H54 (cell line): ENCODE data around the gene STPG3.

Experiments used
- DNase-seq: peaks from one replicate; pipeline ENCODE4 v3.0.0; 2011; ENCODE audit warnings: low spot score, mixed read lengths; ENCODE audit not compliant: insufficient read length
- FAIRE-seq: peaks from 3 replicates; lab custom pipeline; 2011; peaks lifted over from hg19 to GRCh38; lab: Jason Lieb, UNC
- POLR2A ChIP-seq: IDR thresholded peaks from 2 replicates; pipeline ENCODE4 v1.6.1; 2011; ENCODE audit warnings: low read depth, mild to moderate bottlenecking, low read length

Gene STPG3

DNA sequence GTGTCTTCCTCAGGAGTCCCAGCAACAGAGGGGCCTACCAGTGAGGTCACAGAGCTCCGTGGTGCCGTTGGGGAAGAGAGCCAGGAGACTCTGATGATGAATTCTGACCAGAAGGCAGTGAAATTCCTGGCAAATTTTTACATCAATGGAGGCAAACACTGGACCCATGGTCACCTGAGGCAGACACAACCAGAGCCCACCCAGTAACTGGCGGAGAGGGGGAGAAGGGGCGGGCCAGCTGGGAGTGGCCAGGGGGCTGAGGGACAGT lies at the start of gene STPG3:
Gene STPG3 (plus strand): TSS at position 93 of the 268 bp plus-strand sequence. CDS start 1 bp downstream, at position 94.
- FAIRE-seq: no peak
- no peak for TF ChIP-seq POLR2A

GRCh38 chr9:137202966-137203365 lies 48.1 kb upstream of the STPG3 start:
- FAIRE-seq (no peak), DNase-seq (no peak)
- no peak for TF ChIP-seq POLR2A

More for the DNA sequence above, at the start of gene STPG3:
- no peak for DNase-seq

DNA sequence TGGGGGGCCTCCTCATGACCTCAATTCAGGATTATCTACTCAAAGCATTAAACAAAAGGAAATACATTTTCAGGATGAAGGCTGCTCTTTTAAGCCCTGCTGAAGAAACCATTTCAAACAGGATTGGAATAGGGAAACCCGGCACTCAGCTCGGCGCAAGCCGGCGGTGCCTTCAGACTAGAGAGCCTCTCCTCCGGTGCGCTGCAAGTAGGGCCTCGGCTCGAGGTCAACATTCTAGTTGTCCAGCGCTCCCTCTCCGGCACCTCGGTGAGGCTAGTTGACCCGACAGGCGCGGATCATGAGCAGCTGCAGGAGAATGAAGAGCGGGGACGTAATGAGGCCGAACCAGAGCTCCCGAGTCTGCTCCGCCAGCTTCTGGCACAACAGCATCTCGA lies 46.4 kb upstream of the STPG3 start:
- FAIRE-seq: no peak
- DNase-seq: no peak
- TF ChIP-seq POLR2A: no peak

- peak; percentile 100 for DNase-seq
- peak; percentile 87 for TF ChIP-seq POLR2A
- FAIRE-seq: no peak
These were observed 45.7 kb upstream of the STPG3 start, which contains the start of the genes NDOR1 and TMEM203 for GRCh38 chr9:137205126-137206069. Gene NDOR1, plus strand, starts transcription at chr9:137205700. Its CDS starts 78 bp downstream, at chr9:137205778. Gene TMEM203, minus strand, starts transcription at chr9:137205648. Its CDS starts 234 bp downstream, at chr9:137205414.

DNA sequence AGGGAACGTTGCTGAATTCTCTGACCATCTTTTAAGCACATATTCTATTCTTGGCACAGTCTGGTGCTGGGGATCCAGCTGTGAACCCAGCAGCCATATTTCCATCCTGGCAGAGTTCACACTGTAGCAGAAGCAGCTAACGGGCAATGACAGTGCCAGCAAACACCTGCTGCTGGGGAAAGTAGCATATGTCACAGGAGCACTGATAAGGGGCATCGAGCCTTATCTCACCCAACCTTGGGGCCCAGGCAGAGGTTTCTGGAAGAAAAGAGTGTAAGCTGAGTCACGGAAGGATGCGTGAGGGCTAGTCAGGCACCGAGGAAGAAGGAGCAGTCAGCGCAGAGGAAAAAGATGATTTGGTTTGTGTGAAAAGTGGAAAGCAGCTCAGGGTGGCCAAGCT lies 44.5 kb upstream of the STPG3 start:
- DNase-seq (no peak), FAIRE-seq (no peak)
- no peak for TF ChIP-seq POLR2A

GRCh38 chr9:137211532-137211931 lies 39.6 kb upstream of the STPG3 start:
- TF ChIP-seq POLR2A: no peak
- DNase-seq (no peak), FAIRE-seq (no peak)

DNA sequence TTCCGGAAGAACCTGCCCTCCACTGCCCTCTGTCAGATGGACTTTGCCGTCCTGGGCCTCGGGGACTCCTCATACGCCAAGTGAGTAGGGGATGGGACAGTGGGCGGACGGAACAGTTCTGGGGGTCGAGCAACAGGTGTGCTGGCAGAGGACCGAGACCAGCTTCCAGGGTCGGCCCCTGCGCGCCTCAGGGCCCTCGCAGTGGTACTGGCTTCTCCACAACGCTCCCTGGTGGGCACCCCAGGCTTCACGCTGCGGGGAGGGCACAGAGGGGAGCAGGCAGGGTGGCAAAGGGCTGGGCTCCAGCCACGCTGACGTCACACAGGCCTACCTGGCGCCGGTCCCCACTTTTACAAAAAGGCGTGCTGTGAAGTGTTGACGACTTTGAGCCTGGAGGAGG lies 38.6 kb upstream of the STPG3 start:
- TF ChIP-seq POLR2A: no peak
- DNase-seq: no peak
- FAIRE-seq: no peak

DNA sequence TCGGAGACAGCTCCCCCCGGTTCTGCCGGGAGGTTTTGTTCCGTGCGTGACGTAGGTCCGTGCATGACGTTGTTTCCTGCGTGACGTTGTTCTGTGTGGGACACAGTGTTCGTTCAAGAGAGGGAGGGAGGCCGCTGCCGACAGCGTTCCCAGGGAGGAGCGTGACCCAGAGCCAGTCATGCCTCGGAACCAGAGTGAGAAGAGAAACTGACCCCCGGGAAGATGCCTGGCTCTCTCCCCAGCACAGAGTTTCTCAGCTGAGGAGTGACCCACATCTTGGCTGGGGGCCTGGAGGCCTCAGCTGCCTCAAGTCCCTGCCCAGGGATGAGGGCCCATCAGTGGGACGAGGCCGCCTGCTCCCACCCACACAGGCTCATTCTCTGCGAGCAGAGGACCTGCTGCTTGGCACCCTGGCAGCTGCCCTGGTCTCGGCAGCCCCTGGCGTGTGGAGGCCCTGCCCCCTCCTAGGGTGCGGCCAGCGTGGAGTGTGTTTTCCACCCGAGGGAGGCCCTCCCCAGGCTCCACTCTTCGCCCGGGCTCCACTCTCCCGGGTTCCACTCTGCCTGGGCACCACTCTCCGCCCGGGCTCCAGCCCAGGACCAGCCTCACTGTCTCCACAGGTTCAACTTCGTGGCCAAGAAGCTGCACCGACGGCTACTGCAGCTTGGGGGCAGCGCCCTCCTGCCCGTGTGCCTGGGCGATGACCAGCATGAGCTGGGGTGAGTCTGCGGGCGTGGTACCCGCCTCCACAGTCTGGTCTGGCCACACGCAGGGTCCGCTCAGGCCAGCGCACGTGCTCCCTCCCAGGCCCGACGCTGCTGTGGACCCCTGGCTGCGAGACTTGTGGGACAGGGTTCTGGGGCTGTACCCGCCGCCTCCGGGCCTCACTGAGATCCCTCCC lies 37.7 kb upstream of the STPG3 start:
- TF ChIP-seq POLR2A: no peak
- no peak for DNase-seq
- no peak for FAIRE-seq

DNA sequence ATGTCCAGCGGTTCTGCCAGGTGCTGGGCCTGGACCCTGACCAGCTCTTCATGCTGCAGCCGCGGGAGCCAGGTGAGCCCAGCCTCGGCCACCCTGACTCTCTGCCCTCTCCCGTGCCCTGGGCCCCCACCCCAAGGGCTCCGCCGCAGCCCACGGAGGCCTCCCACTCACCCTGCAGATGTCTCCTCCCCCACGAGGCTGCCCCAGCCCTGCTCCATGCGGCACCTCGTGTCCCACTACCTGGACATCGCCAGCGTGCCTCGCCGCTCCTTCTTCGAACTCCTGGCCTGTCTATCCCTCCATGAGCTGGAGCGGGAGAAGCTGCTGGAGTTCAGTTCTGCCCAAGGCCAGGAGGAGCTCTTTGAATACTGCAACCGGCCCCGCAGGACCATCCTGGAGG lies 36.5 kb upstream of the STPG3 start:
- no peak for DNase-seq
- FAIRE-seq: no peak
- TF ChIP-seq POLR2A: no peak

GRCh38 chr9:137215196-137215986 lies 35.7 kb upstream of the STPG3 start:
- no peak for TF ChIP-seq POLR2A
- FAIRE-seq: no peak
- DNase-seq: no peak

- no peak for TF ChIP-seq POLR2A
- DNase-seq: no peak
- no peak for FAIRE-seq
These were observed 34.7 kb upstream of the STPG3 start for GRCh38 chr9:137216188-137216965.

DNA sequence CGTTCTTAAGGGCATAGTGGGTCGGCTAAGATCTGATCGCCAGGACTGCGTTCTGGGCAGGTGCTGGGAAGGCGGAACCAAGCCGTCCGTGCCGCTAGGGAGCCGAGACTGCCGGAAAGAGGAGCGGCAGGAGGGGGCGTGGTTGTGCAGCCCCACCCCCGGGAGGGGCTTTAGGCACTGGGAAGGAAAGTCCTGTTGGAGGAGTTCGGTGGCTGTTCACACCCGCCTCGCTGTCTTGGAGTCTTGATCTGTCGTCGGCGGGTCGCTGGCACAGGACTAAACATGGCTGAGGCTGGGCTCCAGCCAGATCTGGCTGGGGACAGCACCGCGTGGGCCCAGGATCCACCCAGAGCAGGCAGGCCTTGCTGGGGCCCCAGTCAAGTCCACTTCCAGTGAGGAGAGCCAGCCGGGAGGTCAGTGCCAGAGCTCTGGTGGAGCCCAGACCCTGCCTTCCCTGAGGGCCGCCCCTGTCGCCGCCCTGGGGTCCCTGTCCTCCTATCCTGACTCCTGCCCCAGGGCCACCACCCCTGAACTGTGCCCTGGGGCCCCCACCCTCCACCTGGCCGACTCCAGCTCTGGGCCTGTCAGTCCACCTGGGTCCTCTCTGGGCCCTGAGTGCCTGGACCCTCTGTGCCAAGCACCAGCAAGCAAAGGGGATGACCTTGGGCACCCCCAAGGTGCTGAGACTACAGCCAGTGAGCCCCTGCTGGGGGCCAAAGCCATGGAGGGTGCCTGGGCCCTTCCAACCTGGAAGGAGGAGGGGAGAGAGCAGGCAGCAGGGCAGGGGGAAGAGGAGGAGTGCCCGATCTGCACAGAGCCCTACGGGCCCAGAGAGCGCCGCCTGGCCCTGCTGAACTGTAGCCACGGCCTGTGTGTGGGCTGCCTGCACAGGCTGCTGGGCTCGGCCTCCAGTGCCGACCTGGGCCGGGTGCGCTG lies 33.5 kb upstream of the STPG3 start:
- DNase-seq (no peak), FAIRE-seq (no peak)
- no peak for TF ChIP-seq POLR2A
